ENCODE results near the gene PIK3AP1. TPM values are rescaled to one million over a fixed set of nuclear protein-coding genes. Genes with fewer than 3 reads are reported as not detected.
"Not testable (repeated sequence)": the region's sequence is repeated elsewhere in the genome, so short reads cannot be mapped to it uniquely, and the experiment has no call there.

PIK3AP1 gene
- total RNA-seq, 1 donor from 2014 or later, result 6.7 TPM

- Histone ChIP-seq H3K27ac (ENCODE audit: low read depth, low read length) (no peak overlapping the region), H3K4me1 (ENCODE audit: insufficient read depth, low read length) (no peaks in the 10 kb centered on the region), H3K9me3 (ENCODE audit: insufficient read depth, low read depth, low read length) (no peaks in the 10 kb centered on the region), H3K4me2 (ENCODE audit: low read length) (no peak overlapping the region), H3K79me2 (ENCODE audit: insufficient read depth, low read length) (no peaks in the 10 kb centered on the region), H3K4me3 (ENCODE audit: insufficient read depth, low read depth, low read length) (no peak overlapping the region), H2AFZ (ENCODE audit: low read depth, low read length) (no peak overlapping the region), H3K36me3 (ENCODE audit: insufficient read depth, low read length) (no peaks in the 10 kb centered on the region), H3K27me3 (ENCODE audit: insufficient read depth, low read length) (no peaks in the 10 kb centered on the region), H4K20me1 (ENCODE audit: insufficient read depth, low read length) (no peaks in the 10 kb centered on the region), H3K9ac (ENCODE audit: low read length) (no peak overlapping the region)
- TF ChIP-seq EZH2 (IDR thresholded peaks at IDR 0.05; ENCODE audit: insufficient read depth, low read length), result no peak
- H3K4me1 Mint-ChIP-seq (ENCODE audit: low read depth, unreplicated experiment), result peaks cover 2% of the 10 kb centered on the region
- H3K4me3 Mint-ChIP-seq (ENCODE audit: unreplicated experiment), result no peak overlapping the region
- H3K9me3 Mint-ChIP-seq (ENCODE audit: unreplicated experiment), result no peaks in the 10 kb centered on the region
- H3K27me3 Mint-ChIP-seq (ENCODE audit: low read depth, unreplicated experiment), result peaks cover 8% of the 10 kb centered on the region
- no peak overlapping the region for H3K27ac Mint-ChIP-seq (ENCODE audit: unreplicated experiment)
- FAIRE-seq (no peak), DNase-seq (ENCODE audit: low read depth) (no peak)
- H3K36me3 Mint-ChIP-seq (ENCODE audit: low read depth, unreplicated experiment), result no peaks in the 10 kb centered on the region
Observed at GRCh38 chr10:96740141-96740540, 19.8 kb upstream of the PIK3AP1 start.

GRCh38 chr10:96737307-96737902, 17.1 kb upstream of the PIK3AP1 start:
- DNase-seq (ENCODE audit: low read depth); H3K9me3 ChIP-seq (ENCODE audit: insufficient read depth, low read depth, low read length); H4K20me1 ChIP-seq (ENCODE audit: insufficient read depth, low read length); H3K4me3 ChIP-seq (ENCODE audit: insufficient read depth, low read depth, low read length); FAIRE-seq; H3K4me1 ChIP-seq (ENCODE audit: insufficient read depth, low read length); H2AFZ ChIP-seq (ENCODE audit: low read depth, low read length); H3K4me1 Mint-ChIP-seq (ENCODE audit: low read depth, unreplicated experiment); H3K36me3 Mint-ChIP-seq (ENCODE audit: low read depth, unreplicated experiment); H3K36me3 ChIP-seq (ENCODE audit: insufficient read depth, low read length); H3K9ac ChIP-seq (ENCODE audit: low read length); H3K27ac Mint-ChIP-seq (ENCODE audit: unreplicated experiment); H3K79me2 ChIP-seq (ENCODE audit: insufficient read depth, low read length); H3K27ac ChIP-seq (ENCODE audit: low read depth, low read length); H3K27me3 Mint-ChIP-seq (ENCODE audit: low read depth, unreplicated experiment); H3K4me2 ChIP-seq (ENCODE audit: low read length); H3K4me3 Mint-ChIP-seq (ENCODE audit: unreplicated experiment); H3K9me3 Mint-ChIP-seq (ENCODE audit: unreplicated experiment); H3K27me3 ChIP-seq (ENCODE audit: insufficient read depth, low read length): not testable (repeated sequence)

GRCh38 chr10:96724621-96725020, 4.3 kb upstream of the PIK3AP1 start:
- Histone ChIP-seq H3K4me1 (ENCODE audit: insufficient read depth, low read length) (peaks cover 2% of the 10 kb centered on the region), H3K9ac (ENCODE audit: low read length) (no peak overlapping the region), H4K20me1 (ENCODE audit: insufficient read depth, low read length) (no peaks in the 10 kb centered on the region), H3K79me2 (ENCODE audit: insufficient read depth, low read length) (no peaks in the 10 kb centered on the region), H2AFZ (ENCODE audit: low read depth, low read length) (no peak overlapping the region), H3K36me3 (ENCODE audit: insufficient read depth, low read length) (no peaks in the 10 kb centered on the region), H3K9me3 (ENCODE audit: insufficient read depth, low read depth, low read length) (no peaks in the 10 kb centered on the region), H3K4me2 (ENCODE audit: low read length) (no peak overlapping the region), H3K27me3 (ENCODE audit: insufficient read depth, low read length) (peaks cover 15% of the 10 kb centered on the region), H3K4me3 (ENCODE audit: insufficient read depth, low read depth, low read length) (no peak overlapping the region), H3K27ac (ENCODE audit: low read depth, low read length) (no peak overlapping the region)
- DNase-seq (ENCODE audit: low read depth), result no peak
- H3K4me3 Mint-ChIP-seq (ENCODE audit: unreplicated experiment), result no peak overlapping the region
- FAIRE-seq, result no peak
- peaks cover 25% of the 10 kb centered on the region for H3K27me3 Mint-ChIP-seq (ENCODE audit: low read depth, unreplicated experiment)
- no peak for TF ChIP-seq CTCF (IDR thresholded peaks at IDR 0.05; ENCODE audit: insufficient read depth, low read depth, low read length)
- no peak for TF ChIP-seq EZH2 (IDR thresholded peaks at IDR 0.05; ENCODE audit: insufficient read depth, low read length)
- H3K4me1 Mint-ChIP-seq (ENCODE audit: low read depth, unreplicated experiment), result no peaks in the 10 kb centered on the region
- no peak overlapping the region for H3K27ac Mint-ChIP-seq (ENCODE audit: unreplicated experiment)
- H3K9me3 Mint-ChIP-seq (ENCODE audit: unreplicated experiment), result no peaks in the 10 kb centered on the region
- peaks cover 2% of the 10 kb centered on the region for H3K36me3 Mint-ChIP-seq (ENCODE audit: low read depth, unreplicated experiment)

All from astrocyte (in vitro differentiated cells and primary cell).